Stimulated activated CD8-positive, alpha-beta memory T cell treated with anti-CD3 and anti-CD28 coated beads, Interleukin-12 subunit alpha, Interleukin-12 subunit beta, amount 100 ng/mL, for 1 hour (primary cell): ENCODE results near the gene OXER1.

Source experiments
- DNase-seq: peaks from one replicate; pipeline ENCODE4 v3.0.0-alpha.2; 2020; ENCODE audit warnings: low read depth

Gene OXER1

DNA sequence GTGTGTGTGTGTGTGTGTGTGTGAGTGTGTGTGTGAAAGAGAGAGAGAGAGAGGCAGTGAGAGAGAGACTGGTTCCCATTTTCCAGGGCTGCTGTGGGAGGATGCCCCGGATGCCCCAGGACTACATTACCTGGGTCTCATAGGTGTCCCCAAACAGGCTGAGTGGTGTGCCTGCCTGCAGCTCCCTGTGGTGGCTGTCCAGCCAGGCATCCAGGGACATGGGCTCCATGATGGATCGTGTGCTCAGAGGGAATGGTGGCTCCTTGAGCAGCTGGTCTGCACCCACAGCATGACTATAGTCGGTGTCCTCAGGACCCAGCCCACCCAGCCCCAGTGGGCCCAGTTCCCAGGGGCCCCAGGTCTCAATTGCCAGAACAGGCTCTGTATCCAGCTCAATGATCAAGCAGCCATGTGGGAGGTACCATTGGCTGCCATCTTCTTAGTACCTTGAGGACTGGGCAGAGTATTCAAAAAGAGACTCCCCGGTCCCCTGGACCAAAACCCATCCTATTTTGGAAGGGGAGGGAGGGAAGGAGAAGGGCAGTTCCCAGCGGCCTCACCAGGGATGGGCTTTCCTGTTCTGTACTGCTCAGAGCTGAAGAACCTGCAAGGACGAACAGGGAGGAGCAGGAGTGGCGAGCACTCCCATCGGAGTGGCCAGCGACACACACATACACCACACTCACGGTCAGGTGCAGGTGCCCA lies 5.8 kb upstream of the OXER1 start:
- DNase-seq: no peak

DNA sequence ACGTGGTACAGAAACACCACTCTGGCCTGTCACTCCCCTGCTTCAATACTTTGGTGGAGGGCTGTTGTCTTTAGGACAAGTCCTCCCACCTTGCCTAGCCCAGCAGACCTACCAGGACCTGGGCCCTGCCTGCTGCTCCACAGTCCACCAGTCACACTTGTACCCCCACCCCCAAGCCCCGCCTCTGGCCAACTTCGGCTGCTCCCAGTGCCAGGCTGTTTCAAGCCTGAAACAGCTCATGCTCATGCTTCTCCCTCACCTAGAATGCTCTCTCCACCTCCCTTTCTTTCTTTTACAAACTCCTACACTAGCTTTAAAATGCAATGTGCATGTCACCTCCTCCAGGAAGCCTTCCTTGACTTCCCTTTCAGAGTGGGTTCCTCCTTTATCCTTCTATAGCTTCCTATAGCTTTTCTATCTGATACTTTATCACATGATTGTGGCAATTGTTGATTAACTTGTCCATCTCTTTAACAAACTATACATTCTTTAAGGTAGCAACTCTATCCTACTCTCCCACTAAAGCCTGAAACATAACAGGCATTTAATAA lies 4.8 kb upstream of the OXER1 start:
- no peak for DNase-seq

GRCh38 chr2:42767899-42768705 lies 4.2 kb upstream of the OXER1 start:
- DNase-seq: no peak

GRCh38 chr2:42767080-42767898 lies 3.4 kb upstream of the OXER1 start:
- no peak for DNase-seq

DNA sequence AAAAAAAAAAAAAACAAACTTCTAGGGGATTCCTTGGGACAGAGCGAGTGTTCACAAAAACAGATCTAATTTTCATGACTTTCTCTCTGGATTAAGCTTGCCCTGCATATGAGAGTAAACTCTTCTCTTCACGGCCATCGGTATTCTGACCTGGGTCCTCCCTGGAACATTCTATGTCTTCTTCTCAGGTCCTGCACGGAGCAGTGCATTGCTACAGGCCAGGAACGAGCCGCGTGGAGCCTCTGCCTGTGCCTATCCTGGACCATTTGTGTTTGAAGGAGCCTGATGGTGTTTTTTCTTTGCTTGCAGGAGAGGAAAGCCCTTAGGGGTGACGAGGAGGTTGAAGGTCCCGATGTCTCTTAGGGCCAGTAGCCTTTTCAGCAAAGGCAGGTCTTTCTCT lies 1.8 kb upstream of the OXER1 start:
- no peak for DNase-seq

GRCh38 chr2:42764901-42765300 lies 966 bp upstream of the OXER1 start:
- no peak for DNase-seq

DNA sequence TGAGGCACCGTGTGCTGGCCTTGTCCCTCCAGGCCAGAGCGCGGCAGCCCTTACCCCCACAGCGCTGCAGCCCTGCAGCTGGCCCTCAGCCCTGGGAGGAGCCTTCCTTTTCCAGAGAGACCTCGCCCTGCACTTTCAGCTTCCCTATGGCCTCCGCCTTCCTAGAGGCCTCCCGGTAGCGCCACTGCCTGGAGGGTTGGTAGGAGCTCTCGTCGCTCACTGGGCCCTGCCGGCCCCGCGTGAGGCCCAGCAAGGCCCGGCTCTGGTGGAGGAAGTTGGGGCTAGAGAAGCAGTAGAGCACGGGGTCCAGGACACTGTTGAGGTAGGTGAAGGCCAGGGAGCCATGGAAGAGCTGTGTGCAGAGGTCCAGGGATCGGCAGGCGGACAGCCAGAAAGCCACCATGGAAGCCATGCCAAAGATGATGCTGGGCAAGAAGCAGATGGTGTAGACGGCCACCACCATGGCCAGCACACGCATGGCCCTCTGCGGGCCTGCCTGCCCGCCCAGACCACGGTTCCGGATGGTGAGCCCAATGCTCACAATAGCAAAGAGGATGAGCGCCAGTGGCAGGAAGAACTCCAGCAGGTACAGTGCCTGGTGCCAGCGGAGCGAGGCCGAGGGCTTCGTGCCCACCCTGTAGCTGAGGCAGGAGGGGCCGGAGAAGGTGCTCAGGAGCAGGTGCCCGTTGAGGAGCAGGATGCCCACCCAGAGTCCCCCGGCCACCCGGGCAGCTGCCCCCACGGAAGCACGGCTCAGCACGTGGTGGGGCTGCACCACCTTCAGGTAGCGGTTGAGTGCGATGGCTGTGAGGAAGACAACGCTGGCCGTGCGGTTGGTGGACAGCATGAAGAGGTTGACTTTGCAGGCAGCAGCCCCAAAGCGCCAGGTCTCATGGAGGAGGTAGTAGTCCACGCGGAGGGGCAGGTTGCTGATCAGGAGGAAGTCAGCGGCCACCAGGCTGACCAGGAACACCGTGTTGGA lies 821 bp downstream of the OXER1 start:
- DNase-seq: no peak

- DNase-seq: no peak
Measured at GRCh38 chr2:42762155-42762554, 1.8 kb downstream of the OXER1 start.

DNA sequence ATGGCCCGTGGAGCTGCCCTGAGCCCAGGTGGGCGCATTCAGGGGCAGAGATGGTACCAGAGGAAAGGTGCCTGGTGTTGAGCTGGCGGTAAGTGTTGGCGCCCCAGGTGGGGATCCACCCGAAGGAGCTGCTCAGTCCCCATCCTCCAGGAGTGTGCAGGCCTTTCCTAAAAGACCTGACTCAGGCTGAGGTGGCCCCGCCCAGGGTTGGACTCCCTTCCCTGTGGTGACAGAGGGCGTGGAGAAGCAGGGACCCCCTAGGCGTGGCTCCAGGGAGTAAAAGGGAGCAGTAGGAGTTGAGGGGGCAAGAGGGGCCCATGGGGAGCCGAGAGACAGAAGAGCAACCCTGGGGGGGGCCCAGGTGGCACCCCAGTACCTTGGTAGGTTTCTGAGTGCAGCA lies 2.4 kb downstream of the OXER1 start:
- DNase-seq: no peak

GRCh38 chr2:42758751-42759150 lies 5.2 kb downstream of the OXER1 start:
- DNase-seq: no peak

- DNase-seq: no peak
Measured at GRCh38 chr2:42757981-42758740, 5.8 kb downstream of the OXER1 start.

DNA sequence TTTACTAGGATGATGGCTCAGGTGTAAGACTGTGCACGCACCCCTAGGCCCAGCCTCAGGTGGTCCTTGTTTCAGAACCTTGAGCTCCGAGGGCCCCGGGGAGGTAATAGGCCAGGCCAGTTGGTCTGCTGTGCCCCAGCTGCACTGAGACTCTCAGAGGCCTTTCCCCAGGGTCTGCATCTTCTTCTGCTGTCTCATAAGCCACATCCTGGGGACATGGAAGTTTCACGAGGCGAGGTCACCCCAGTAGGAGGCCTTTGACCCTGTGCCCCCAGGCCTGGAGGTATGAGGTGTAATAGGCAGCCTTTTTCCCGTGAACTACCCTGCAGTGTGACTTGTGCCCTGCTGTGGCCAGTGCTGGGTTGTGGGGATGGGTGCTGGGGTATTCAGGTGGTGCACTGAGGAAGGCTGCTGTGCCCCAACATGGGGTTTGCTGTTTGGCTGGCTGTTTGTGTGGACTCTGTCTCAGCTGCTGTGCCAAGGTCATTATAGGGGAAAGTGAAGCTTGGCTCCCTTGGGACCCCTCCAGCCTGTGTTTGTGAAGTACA lies 6.9 kb downstream of the OXER1 start:
- DNase-seq: no peak

DNA sequence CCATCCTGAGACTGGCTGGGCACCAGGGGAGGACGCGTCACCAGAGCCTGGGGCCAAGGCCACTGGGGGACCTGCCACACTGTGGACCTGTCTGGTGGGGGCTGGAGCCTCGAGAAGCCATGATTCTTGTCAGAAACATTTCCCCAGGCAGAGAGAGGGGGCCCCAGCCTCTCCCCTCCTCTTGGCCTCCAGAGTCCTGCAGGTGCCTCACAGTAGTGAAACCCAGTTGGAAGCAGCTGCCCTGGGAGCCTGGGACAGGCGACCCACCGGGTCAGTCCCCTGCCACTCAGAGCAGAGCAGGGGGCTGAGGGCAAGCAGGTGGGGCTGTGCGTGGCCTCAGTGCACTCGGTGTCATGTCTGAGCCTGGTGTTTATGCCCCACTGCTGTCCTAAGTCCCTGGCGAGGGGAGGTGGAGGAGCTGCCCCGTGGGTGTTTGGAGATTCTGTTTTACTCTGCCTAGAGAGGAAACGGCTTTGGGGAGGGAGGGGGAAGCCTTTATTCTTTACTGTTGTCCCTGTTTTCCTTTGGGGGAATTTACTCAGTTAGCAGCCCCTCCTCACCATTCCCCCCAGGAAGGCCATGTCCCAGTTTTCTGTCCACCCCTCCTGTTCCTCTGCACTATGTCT lies 7.7 kb downstream of the OXER1 start:
- no peak for DNase-seq

- no peak for DNase-seq
Measured at GRCh38 chr2:42755191-42755880, 8.6 kb downstream of the OXER1 start.

GRCh38 chr2:42754776-42755140 lies 9.2 kb downstream of the OXER1 start:
- no peak for DNase-seq

GRCh38 chr2:42754021-42754775 lies 9.7 kb downstream of the OXER1 start:
- DNase-seq: no peak

GRCh38 chr2:42752816-42753813 lies 10.8 kb downstream of the OXER1 start:
- no peak for DNase-seq
